Mucosa of rectum (tissue), 2 donors: Measurements from ENCODE around the gene SCLT1.
"Not testable (repeated sequence)": the region's sequence is repeated elsewhere in the genome, so short reads cannot be mapped to it uniquely, and the experiment has no call there.

Source experiments
- H3K27ac ChIP-seq, 2 donors: one replicate each; pipeline ENCODE4 v1.7.0; 2013; ENCODE audit warnings: inconsistent platforms in 2 of 2, low read depth in 2 of 2, low read length in 2 of 2
- H3K27me3 ChIP-seq, 2 donors: one replicate each; pipeline ENCODE4 v1.7.0; 2013; ENCODE audit warnings: low read length in 2 of 2; ENCODE audit not compliant: control insufficient read depth in 2 of 2, insufficient read depth in 2 of 2
- H3K36me3 ChIP-seq, 2 donors: one replicate each; pipeline ENCODE4 v1.7.0; 2013; ENCODE audit warnings: low read length in 2 of 2; ENCODE audit not compliant: control insufficient read depth in 2 of 2, insufficient read depth in 2 of 2
- H3K4me1 ChIP-seq, 2 donors: one replicate each; pipeline ENCODE4 v1.7.0; 2013; ENCODE audit warnings: low read length in 2 of 2, mild to moderate bottlenecking in 1 of 2; ENCODE audit not compliant: control insufficient read depth in 2 of 2, insufficient read depth in 2 of 2
- H3K4me3 ChIP-seq, 2 donors: one replicate each; pipeline ENCODE4 v1.7.0; 2013; ENCODE audit warnings: low read length in 2 of 2
- H3K9ac ChIP-seq, 2 donors: one replicate each; pipeline ENCODE4 v1.7.0; 2013; ENCODE audit warnings: low read length in 2 of 2, low read depth in 1 of 2, mild to moderate bottlenecking in 1 of 2
- H3K9me3 ChIP-seq, 2 donors: one replicate each; pipeline ENCODE4 v1.7.0; 2013; ENCODE audit warnings: low read length in 2 of 2; ENCODE audit not compliant: control insufficient read depth in 2 of 2
- donor health status: healthy.
- donor health status: Normal muscosa, but diverticular disease.

The SCLT1 gene

GRCh38 chr4:129093191-129093920 is at the start of gene SCLT1:
Gene SCLT1 (minus strand): TSS chr4:129093539. CDS start chr4:129093103, 436 bp downstream.
- Histone ChIP-seq H3K9me3 (no peaks in the 10 kb centered on the region), H3K36me3 (no peaks in the 10 kb centered on the region), H3K4me3 (peak within 1 kb of the TSS; percentile 90 to 95), H3K4me1 (peaks cover 16% of the 10 kb centered on the region in 2 donors), H3K27ac (peak within 1 kb of the TSS; percentile 99), H3K9ac (peak within 1 kb of the TSS; percentile 95 to 100), H3K27me3 (no peaks in the 10 kb centered on the region)

- Histone ChIP-seq H3K27ac (no peak overlapping the region), H3K9ac (no peak overlapping the region), H3K36me3 (no peaks in the 10 kb centered on the region), H3K27me3 (no peaks in the 10 kb centered on the region), H3K4me1 (no peaks in the 10 kb centered on the region), H3K4me3 (no peak overlapping the region), H3K9me3 (no peaks in the 10 kb centered on the region)
Measured at GRCh38 chr4:129140521-129140920, 47.2 kb upstream of the SCLT1 start.

GRCh38 chr4:129138810-129139496 is 45.6 kb upstream of the SCLT1 start:
- Histone ChIP-seq H3K9ac (no peak overlapping the region), H3K4me1 (no peaks in the 10 kb centered on the region), H3K4me3 (no peak overlapping the region), H3K27me3 (no peaks in the 10 kb centered on the region), H3K36me3 (no peaks in the 10 kb centered on the region), H3K27ac (no peak overlapping the region), H3K9me3 (no peaks in the 10 kb centered on the region)

GRCh38 chr4:129136433-129136832 is 43.1 kb upstream of the SCLT1 start:
- Histone ChIP-seq H3K36me3 (no peaks in the 10 kb centered on the region), H3K9ac (no peak overlapping the region), H3K4me1 (no peaks in the 10 kb centered on the region), H3K9me3 (no peaks in the 10 kb centered on the region), H3K27ac (no peak overlapping the region), H3K27me3 (no peaks in the 10 kb centered on the region), H3K4me3 (no peak overlapping the region)

GRCh38 chr4:129131343-129131742 is 38.0 kb upstream of the SCLT1 start:
- H3K27me3 ChIP-seq, result no peaks in the 10 kb centered on the region
- no peaks in the 10 kb centered on the region for H3K9me3 ChIP-seq
- H3K36me3 ChIP-seq, result no peaks in the 10 kb centered on the region
- no peaks in the 10 kb centered on the region for H3K4me1 ChIP-seq
- H3K4me3 ChIP-seq, result no peak overlapping the region
- H3K9ac ChIP-seq, result no peak overlapping the region
- no peak overlapping the region for H3K27ac ChIP-seq

GRCh38 chr4:129129143-129129542 is 35.8 kb upstream of the SCLT1 start:
- H3K9me3 ChIP-seq, result no peaks in the 10 kb centered on the region
- no peak overlapping the region for H3K9ac ChIP-seq
- H3K4me1 ChIP-seq, result no peaks in the 10 kb centered on the region
- no peaks in the 10 kb centered on the region for H3K27me3 ChIP-seq
- no peak overlapping the region for H3K27ac ChIP-seq
- H3K36me3 ChIP-seq, result no peaks in the 10 kb centered on the region
- H3K4me3 ChIP-seq, result no peak overlapping the region

GRCh38 chr4:129126614-129127013 is 33.3 kb upstream of the SCLT1 start:
- not testable (repeated sequence) for H3K4me3 ChIP-seq, H3K36me3 ChIP-seq, H3K9ac ChIP-seq, H3K4me1 ChIP-seq, H3K27ac ChIP-seq, H3K9me3 ChIP-seq, H3K27me3 ChIP-seq

GRCh38 chr4:129117705-129118104 is 24.4 kb upstream of the SCLT1 start:
- Histone ChIP-seq H3K9ac (no peak overlapping the region), H3K27me3 (no peaks in the 10 kb centered on the region), H3K9me3 (no peaks in the 10 kb centered on the region), H3K36me3 (no peaks in the 10 kb centered on the region), H3K27ac (no peak overlapping the region), H3K4me1 (no peaks in the 10 kb centered on the region), H3K4me3 (no peak overlapping the region)

- Histone ChIP-seq H3K4me3 (no peak overlapping the region), H3K36me3 (peaks cover 7 to 11% of the 10 kb centered on the region in 2 donors), H3K9me3 (no peaks in the 10 kb centered on the region), H3K27me3 (no peaks in the 10 kb centered on the region), H3K9ac (no peak overlapping the region), H3K27ac (no peak overlapping the region), H3K4me1 (no peaks in the 10 kb centered on the region)
Measured at GRCh38 chr4:129113919-129114318, 20.6 kb upstream of the SCLT1 start.

- Histone ChIP-seq H3K9ac (no peak overlapping the region), H3K27me3 (no peaks in the 10 kb centered on the region), H3K27ac (no peak overlapping the region), H3K9me3 (no peaks in the 10 kb centered on the region), H3K4me1 (no peaks in the 10 kb centered on the region), H3K36me3 (peaks cover 7 to 11% of the 10 kb centered on the region in 2 donors), H3K4me3 (no peak overlapping the region)
Measured at GRCh38 chr4:129113434-129113833, 20.1 kb upstream of the SCLT1 start.
